Skeletal muscle tissue (tissue), 5 donors: Measurements from ENCODE around the gene NUDT5. TPM values are rescaled to one million over a fixed set of nuclear protein-coding genes. Genes with fewer than 3 reads are reported as not detected.

Source experiments
- H3K27ac ChIP-seq: one replicate; pipeline ENCODE4 v1.7.0; 2013; ENCODE audit warnings: mild to moderate bottlenecking, low read depth, low read length, inconsistent platforms
- H3K27me3 ChIP-seq, 3 donors: one replicate each; pipeline ENCODE4 v1.7.0; 2013; ENCODE audit warnings: low read length in 3 of 3; ENCODE audit not compliant: control insufficient read depth in 3 of 3, insufficient read depth in 3 of 3
- H3K36me3 ChIP-seq, 3 donors: one replicate each; pipeline ENCODE4 v1.7.0; 2013; ENCODE audit warnings: low read length in 3 of 3; ENCODE audit not compliant: control insufficient read depth in 3 of 3, insufficient read depth in 3 of 3
- H3K4me1 ChIP-seq, 3 donors: one replicate each; pipeline ENCODE4 v1.7.0; 2013; ENCODE audit warnings: low read length in 3 of 3, mild to moderate bottlenecking in 3 of 3; ENCODE audit not compliant: control insufficient read depth in 3 of 3, insufficient read depth in 3 of 3
- H3K4me3 ChIP-seq, 3 donors: one replicate each; pipeline ENCODE4 v1.7.0; 2013; ENCODE audit warnings: low read length in 3 of 3
- H3K9ac ChIP-seq, 3 donors: one replicate each; pipeline ENCODE4 v1.7.0; 2013; ENCODE audit warnings: low read length in 3 of 3, mild to moderate bottlenecking in 3 of 3, moderate library complexity in 2 of 3, low read depth in 1 of 3
- H3K9me3 ChIP-seq, 3 donors: one replicate each; pipeline ENCODE4 v1.7.0; 2013; ENCODE audit warnings: low read length in 3 of 3; ENCODE audit not compliant: control insufficient read depth in 3 of 3
- small RNA-seq: library from RNA; depleted of rRNA; stranded (forward); fragments of <200 nt; gene quantifications from one replicate; pipeline ENCODE3, GENCODE V24; 2014
- total RNA-seq: library from RNA; depleted of rRNA; stranded (reverse); fragments of >200 nt; gene quantifications from one replicate; pipeline ENCODE4 v1.2.3, GENCODE V29; 2014
- donor health status: Osteomylitis.

Gene NUDT5
- total RNA-seq, 1 donor from 2014 or later, result 15.7 TPM

- no peaks in the 10 kb centered on the region for H3K4me1 ChIP-seq
- no peak overlapping the region for H3K9ac ChIP-seq
- H3K27ac ChIP-seq, result no peak overlapping the region
- peaks cover 4 to 16% (median 8%) of the 10 kb centered on the region in 3 donors for H3K36me3 ChIP-seq
- no peak overlapping the region for H3K4me3 ChIP-seq
- H3K9me3 ChIP-seq, result no peaks in the 10 kb centered on the region
- no peaks in the 10 kb centered on the region for H3K27me3 ChIP-seq
Measured at GRCh38 chr10:12150163-12150562, 45.5 kb downstream of the NUDT5 start.

- H3K9ac ChIP-seq, result no peak overlapping the region
- no peak overlapping the region for H3K4me3 ChIP-seq
- H3K27me3 ChIP-seq, result no peaks in the 10 kb centered on the region
- no peak overlapping the region for H3K27ac ChIP-seq
- no peaks in the 10 kb centered on the region for H3K4me1 ChIP-seq
- H3K9me3 ChIP-seq, result no peaks in the 10 kb centered on the region
- H3K36me3 ChIP-seq, result peaks cover 14 to 27% (median 15%) of the 10 kb centered on the region in 3 donors
Measured at GRCh38 chr10:12144538-12144937, 51.2 kb downstream of the NUDT5 start.

GRCh38 chr10:12140038-12140437, 55.7 kb downstream of the NUDT5 start:
- H3K4me3 ChIP-seq, result no peak overlapping the region

GRCh38 chr10:12135631-12136030, 60.1 kb downstream of the NUDT5 start:
- Histone ChIP-seq H3K27ac (no peak overlapping the region), H3K9ac (no peak overlapping the region), H3K36me3 (peaks cover 6 to 20% (median 15%) of the 10 kb centered on the region in 3 donors), H3K9me3 (no peaks in the 10 kb centered on the region), H3K27me3 (no peaks in the 10 kb centered on the region), H3K4me1 (no peaks in the 10 kb centered on the region), H3K4me3 (no peak overlapping the region)

More at GRCh38 chr10:12140038-12140437, 55.7 kb downstream of the NUDT5 start:
- Histone ChIP-seq H3K4me1 (no peaks in the 10 kb centered on the region), H3K27me3 (no peaks in the 10 kb centered on the region), H3K36me3 (peaks cover 20 to 40% (median 23%) of the 10 kb centered on the region in 3 donors), H3K9me3 (no peaks in the 10 kb centered on the region), H3K9ac (no peak overlapping the region), H3K27ac (no peak overlapping the region)

- Histone ChIP-seq H3K27me3 (no peaks in the 10 kb centered on the region), H3K9ac (peak overlapping the region; percentile 70 to 81 (median 81))
Measured at GRCh38 chr10:12130237-12130872, 65.3 kb downstream of the NUDT5 start.

GRCh38 chr10:12129222-12130111, 66.2 kb downstream of the NUDT5 start, which contains the start of gene SEC61A2:
TSS of gene SEC61A2 (plus strand) at chr10:12129677. CDS start at chr10:12129788, 111 bp downstream.
- peak within 1 kb of the TSS; percentile 72 for H3K27ac ChIP-seq
- H3K27me3 ChIP-seq, result no peaks in the 10 kb centered on the region
- peaks cover 0 to 6% (median 0%) of the 10 kb centered on the region in 3 donors for H3K36me3 ChIP-seq
- no peaks in the 10 kb centered on the region for H3K9me3 ChIP-seq
- H3K9ac ChIP-seq, result peak within 1 kb of the TSS; percentile 72 to 81 (median 81)
- H3K4me1 ChIP-seq, result peaks cover 3 to 6% (median 5%) of the 10 kb centered on the region in 3 donors
- H3K4me3 ChIP-seq, result peak within 1 kb of the TSS; percentile 85 to 92 (median 88)

More at GRCh38 chr10:12130237-12130872, 65.3 kb downstream of the NUDT5 start:
- H3K4me3 ChIP-seq, result peak overlapping the region; percentile 85 to 92 (median 88)
- peaks cover 3 to 6% (median 5%) of the 10 kb centered on the region in 3 donors for H3K4me1 ChIP-seq
- peaks cover 0 to 6% (median 0%) of the 10 kb centered on the region in 3 donors for H3K36me3 ChIP-seq
- H3K9me3 ChIP-seq, result no peaks in the 10 kb centered on the region
- H3K27ac ChIP-seq, result no peak overlapping the region

- Histone ChIP-seq H3K9me3 (no peaks in the 10 kb centered on the region), H3K4me3 (no peak overlapping the region), H3K36me3 (peaks cover 10 to 20% (median 19%) of the 10 kb centered on the region in 3 donors), H3K4me1 (no peaks in the 10 kb centered on the region), H3K9ac (no peak overlapping the region), H3K27ac (no peak overlapping the region), H3K27me3 (no peaks in the 10 kb centered on the region)
Measured at GRCh38 chr10:12121673-12122072, 74.0 kb downstream of the NUDT5 start.

Small RNAs within 50 kb of the gene (small RNA-seq; reads per million reads assigned to genes)
- gene MIR548AK, result not detected
- not detected for gene RNU6-88P

Other genes with a start within 250 kb of the NUDT5 start
- 13.0 TPM for gene UPF2, start 153.1 kb downstream of the NUDT5 start, total RNA-seq
- 38.1 TPM for gene DHTKD1, start 126.9 kb downstream of the NUDT5 start, total RNA-seq
- 4.2 TPM for gene SEC61A2, start 66.2 kb downstream of the NUDT5 start, total RNA-seq
- gene CDC123, start 297 bp upstream of the NUDT5 start, total RNA-seq, result 84.5 TPM
- gene CAMK1D, start 153.7 kb upstream of the NUDT5 start, total RNA-seq, result 2.1 TPM